GM23338 (cell line): ENCODE data around the gene ELP2. TPM values are rescaled to one million over a fixed set of nuclear protein-coding genes. Genes with fewer than 3 reads are reported as not detected.
A peak's percentile ranks its signal among the peaks of the same experiment; 100 is the strongest.

Experiments
- ATAC-seq: fragments of 200-7000 bp; cut with Tn5 transposase; 3 replicates; pipeline ENCODE4 v1.9.1; 2020
- DNase-seq: peaks from one replicate; pipeline ENCODE4 v3.0.0-alpha.2; 2015; ENCODE audit warnings: low spot score
- H2AFZ ChIP-seq: fragments of 200-600 bp; sonication (generic); 2 replicates; pipeline ENCODE4 v1.8.0; 2016; ENCODE audit warnings: antibody characterized with exemption, mild to moderate bottlenecking, moderate library complexity
- H3F3A ChIP-seq: fragments of 200-600 bp; sonication (generic); replicated peaks from 2 replicates; pipeline ENCODE4 v1.8.0; 2017; ENCODE audit warnings: antibody characterized with exemption, mixed run types, low read depth
- H3K27ac ChIP-seq: fragments of 200-600 bp; sonication (generic); 2 replicates; pipeline ENCODE4 v1.6.1; 2016; ENCODE audit warnings: low read depth
- H3K27me3 ChIP-seq: fragments of 200-600 bp; sonication (generic); 2 replicates; pipeline ENCODE4 v1.8.0; 2016; ENCODE audit warnings: mild to moderate bottlenecking, mixed run types, moderate library complexity; ENCODE audit not compliant: insufficient read depth
- H3K36me3 ChIP-seq: fragments of 200-600 bp; sonication (generic); 2 replicates; pipeline ENCODE4 v1.8.0; 2016; ENCODE audit warnings: mild to moderate bottlenecking; ENCODE audit not compliant: insufficient read depth
- H3K4me1 ChIP-seq: fragments of 200-600 bp; sonication (generic); 2 replicates; pipeline ENCODE4 v1.8.0; 2016; ENCODE audit warnings: mild to moderate bottlenecking, moderate library complexity; ENCODE audit not compliant: insufficient read depth
- H3K4me2 ChIP-seq: fragments of 200-600 bp; sonication (generic); 2 replicates; pipeline ENCODE4 v1.7.1; 2017; ENCODE audit warnings: mixed run types
- H3K4me3 ChIP-seq: fragments of 200-600 bp; sonication (generic); 2 replicates; pipeline ENCODE4 v1.6.1; 2016; ENCODE audit warnings: mixed run types
- H3K79me2 ChIP-seq: fragments of 200-600 bp; sonication (generic); replicated peaks from 2 replicates; pipeline ENCODE4 v1.8.0; 2017; ENCODE audit warnings: mild to moderate bottlenecking; ENCODE audit not compliant: insufficient read depth
- H3K9me2 ChIP-seq: fragments of 200-600 bp; sonication (generic); 2 replicates; pipeline ENCODE4 v1.8.0; 2017; ENCODE audit not compliant: insufficient read depth
- H4K20me1 ChIP-seq: fragments of 200-600 bp; sonication (generic); replicated peaks from 2 replicates; pipeline ENCODE4 v1.8.0; 2017; ENCODE audit warnings: mild to moderate bottlenecking; ENCODE audit not compliant: insufficient read depth
- H3K27ac Mint-ChIP-seq: 2 replicates; pipeline ENCODE4 v1.8.0; 2020; ENCODE audit warnings: inconsistent platforms, mild to moderate bottlenecking, moderate library complexity, mixed read lengths
- H3K27me3 Mint-ChIP-seq: 3 replicates; pipeline ENCODE4 v1.8.0; 2022; ENCODE audit warnings: low read depth, mild to moderate bottlenecking, moderate library complexity, mixed read lengths, inconsistent platforms; ENCODE audit not compliant: insufficient read depth, poor library complexity
- H3K36me3 Mint-ChIP-seq: 3 replicates; pipeline ENCODE4 v1.8.0; 2021; ENCODE audit warnings: low read depth, mild to moderate bottlenecking, inconsistent platforms, moderate library complexity, mixed read lengths
- H3K4me1 Mint-ChIP-seq: 3 replicates; pipeline ENCODE4 v1.8.0; 2020; ENCODE audit warnings: mild to moderate bottlenecking, inconsistent platforms, mixed read lengths
- H3K4me3 Mint-ChIP-seq: 3 replicates; pipeline ENCODE4 v1.8.0; 2021; ENCODE audit warnings: moderate library complexity, mild to moderate bottlenecking, inconsistent platforms, mixed read lengths
- H3K9me3 Mint-ChIP-seq: 3 replicates; pipeline ENCODE4 v1.8.0; 2020; ENCODE audit warnings: moderate library complexity, mild to moderate bottlenecking, inconsistent platforms, mixed read lengths
- CREB1 ChIP-seq: fragments of 250-450 bp; sonication (Bioruptor Pico); IDR thresholded peaks from 2 replicates; pipeline ENCODE4 v1.5.0; 2020; ENCODE audit warnings: low read depth, mild to moderate bottlenecking, moderate library complexity
- CTCF ChIP-seq, 2 experiments: fragments of 200-600 bp in 1 of 2; sonication (generic) in 1 of 2; conservative IDR thresholded peaks; 2 replicates each; pipeline versions ENCODE4 v1.5.1 to v1.6.1; 2016 to 2017; ENCODE audit warnings: antibody characterized with exemption in 2 of 2, low read depth in 2 of 2, mild to moderate bottlenecking in 2 of 2, moderate library complexity in 1 of 2
- ETS1 ChIP-seq: IDR thresholded peaks from 2 replicates; pipeline ENCODE4 v1.6.1; 2016; ENCODE audit warnings: antibody characterized with exemption
- EZH2 ChIP-seq: fragments of 200-600 bp; sonication (generic); IDR thresholded peaks from one replicate; pipeline ENCODE4 v1.8.0; 2017; ENCODE audit warnings: antibody characterized with exemption, mild to moderate bottlenecking, low read depth; ENCODE audit not compliant: unreplicated experiment
- JUNB ChIP-seq: IDR thresholded peaks from one replicate; pipeline ENCODE4 v1.6.1; 2016; ENCODE audit warnings: antibody characterized with exemption; ENCODE audit not compliant: unreplicated experiment
- REST ChIP-seq: IDR thresholded peaks from one replicate; pipeline ENCODE4 v1.6.1; 2018; ENCODE audit warnings: antibody characterized with exemption; ENCODE audit not compliant: unreplicated experiment
- ZNF331 ChIP-seq: fragments of 250-450 bp; sonication (Bioruptor Pico); IDR thresholded peaks from 2 replicates; pipeline ENCODE4 v1.5.0; 2020; ENCODE audit warnings: low read depth, mild to moderate bottlenecking, moderate library complexity
- polyA plus RNA-seq: library from polyadenylated mRNA; unstranded; fragments of >200 nt; fragmentation: Nextera tagmentation; extraction: Ambion mirVana; gene quantifications from 2 replicates; pipeline ENCODE4 v1.2.1, GENCODE V29; 2016
- total RNA-seq: library from RNA; depleted of rRNA; stranded (reverse); fragments of >200 nt; shearing (Covaris generic); gene quantifications from 2 replicates; pipeline ENCODE4 v1.2.3, GENCODE V29; 2014

Gene ELP2
- total and polyA plus RNA-seq, 2 experiments from 2014 or later = 119 to 135 TPM

GRCh38 chr18:36085195-36085594 lies 44.5 kb upstream of the ELP2 start:
- no peaks in the 10 kb centered on the region; the same call in 2 of the 3 replicates for H3K4me1 Mint-ChIP-seq

GRCh38 chr18:36086186-36086585 lies 43.5 kb upstream of the ELP2 start:
- H3K27ac ChIP-seq = no peak overlapping the region
- no peak overlapping the region for H3K4me2 ChIP-seq
- no peak overlapping the region for H3K4me3 ChIP-seq
- Mint-ChIP-seq H3K36me3 (peaks cover 3% of the 10 kb centered on the region; the same call in 1 of the 3 replicates), H3K4me3 (no peak overlapping the region), H3K9me3 (peaks cover 6% of the 10 kb centered on the region; the same call in 2 of the 3 replicates), H3K27ac (no peak overlapping the region), H3K27me3 (no peaks in the 10 kb centered on the region), H3K4me1 (no peaks in the 10 kb centered on the region; the same call in 2 of the 3 replicates)
- DNase-seq (no peak), ATAC-seq (no peak)
- no peaks in the 10 kb centered on the region for H3F3A ChIP-seq
- H3K9me2 ChIP-seq = no peaks in the 10 kb centered on the region
- no peak overlapping the region for H2AFZ ChIP-seq
- no peaks in the 10 kb centered on the region for H3K36me3 ChIP-seq
- no peaks in the 10 kb centered on the region for H3K4me1 ChIP-seq
- H4K20me1 ChIP-seq = no peaks in the 10 kb centered on the region
- TF ChIP-seq ETS1 (no peak), JUNB (no peak), CREB1 (CRISPR knock-in tag) (no peak), ZNF331 (CRISPR knock-in tag) (no peak), CTCF (conservative IDR thresholded peaks at IDR 0.05; ENCODE audit: low read depth in 2 of 2) (no peak)
- H3K27me3 ChIP-seq = no peaks in the 10 kb centered on the region
- H3K79me2 ChIP-seq = no peaks in the 10 kb centered on the region

More at GRCh38 chr18:36085195-36085594, 44.5 kb upstream of the ELP2 start:
- Mint-ChIP-seq H3K27ac (no peak overlapping the region), H3K4me3 (no peak overlapping the region), H3K9me3 (peaks cover 15% of the 10 kb centered on the region; the same call in 2 of the 3 replicates), H3K27me3 (no peaks in the 10 kb centered on the region), H3K36me3 (peaks cover 3% of the 10 kb centered on the region; the same call in 1 of the 3 replicates)
- ATAC-seq (no peak), DNase-seq (no peak)
- H2AFZ ChIP-seq = peak overlapping the region; percentile 20; the same call in 1 of the 2 replicates
- no peaks in the 10 kb centered on the region for H3K4me1 ChIP-seq
- H3F3A ChIP-seq = no peaks in the 10 kb centered on the region
- no peaks in the 10 kb centered on the region for H3K9me2 ChIP-seq
- no peak overlapping the region for H3K4me3 ChIP-seq
- H3K36me3 ChIP-seq = no peaks in the 10 kb centered on the region
- no peaks in the 10 kb centered on the region for H3K79me2 ChIP-seq
- no peaks in the 10 kb centered on the region for H4K20me1 ChIP-seq
- no peak overlapping the region for H3K4me2 ChIP-seq
- H3K27ac ChIP-seq = no peak overlapping the region
- no peak for TF ChIP-seq ETS1
- no peaks in the 10 kb centered on the region for H3K27me3 ChIP-seq

GRCh38 chr18:36088256-36088655 lies 41.4 kb upstream of the ELP2 start:
- Histone ChIP-seq H3K36me3 (no peaks in the 10 kb centered on the region), H3K4me3 (no peak overlapping the region), H3K79me2 (no peaks in the 10 kb centered on the region), H3F3A (no peaks in the 10 kb centered on the region), H3K27ac (no peak overlapping the region), H2AFZ (no peak overlapping the region), H3K4me2 (no peak overlapping the region), H3K9me2 (no peaks in the 10 kb centered on the region), H3K27me3 (no peaks in the 10 kb centered on the region), H4K20me1 (no peaks in the 10 kb centered on the region), H3K4me1 (no peaks in the 10 kb centered on the region)
- Mint-ChIP-seq H3K4me1 (no peaks in the 10 kb centered on the region; the same call in 2 of the 3 replicates), H3K27me3 (no peaks in the 10 kb centered on the region), H3K27ac (no peak overlapping the region), H3K36me3 (peaks cover 3% of the 10 kb centered on the region; the same call in 1 of the 3 replicates), H3K4me3 (no peak overlapping the region), H3K9me3 (peaks cover 4% of the 10 kb centered on the region; the same call in 2 of the 3 replicates)
- ATAC-seq = no peak
- DNase-seq = no peak
- TF ChIP-seq ZNF331 (CRISPR knock-in tag) (no peak), REST (no peak), EZH2 (no peak)
